Rectal smooth muscle tissue (tissue), 1 donor: ENCODE data around the gene CPED1.
"Not testable (repeated sequence)": the region's sequence is repeated elsewhere in the genome, so short reads cannot be mapped to it uniquely, and the experiment has no call there.

ENCODE experiments used
- H3K27ac ChIP-seq: one replicate; pipeline ENCODE4 v1.7.0; 2013; ENCODE audit warnings: low read depth, low read length, inconsistent platforms
- H3K27me3 ChIP-seq: one replicate; pipeline ENCODE4 v1.7.0; 2013; ENCODE audit warnings: low read length; ENCODE audit not compliant: control insufficient read depth, insufficient read depth
- H3K36me3 ChIP-seq: one replicate; pipeline ENCODE4 v1.7.0; 2013; ENCODE audit warnings: low read length; ENCODE audit not compliant: control insufficient read depth, insufficient read depth
- H3K4me1 ChIP-seq: one replicate; pipeline ENCODE4 v1.7.0; 2013; ENCODE audit warnings: low read length; ENCODE audit not compliant: control insufficient read depth, insufficient read depth
- H3K4me3 ChIP-seq: one replicate; pipeline ENCODE4 v1.7.0; 2013; ENCODE audit warnings: low read length
- H3K9ac ChIP-seq: one replicate; pipeline ENCODE4 v1.7.0; 2013; ENCODE audit warnings: low read length

Gene CPED1

GRCh38 chr7:121061677-121062582 lies 73.4 kb downstream of the CPED1 start:
- H3K4me1 ChIP-seq, result no peaks in the 10 kb centered on the region
- H3K9ac ChIP-seq, result no peak overlapping the region
- H3K27me3 ChIP-seq, result no peaks in the 10 kb centered on the region
- no peaks in the 10 kb centered on the region for H3K36me3 ChIP-seq
- no peak overlapping the region for H3K4me3 ChIP-seq
- no peak overlapping the region for H3K27ac ChIP-seq

DNA sequence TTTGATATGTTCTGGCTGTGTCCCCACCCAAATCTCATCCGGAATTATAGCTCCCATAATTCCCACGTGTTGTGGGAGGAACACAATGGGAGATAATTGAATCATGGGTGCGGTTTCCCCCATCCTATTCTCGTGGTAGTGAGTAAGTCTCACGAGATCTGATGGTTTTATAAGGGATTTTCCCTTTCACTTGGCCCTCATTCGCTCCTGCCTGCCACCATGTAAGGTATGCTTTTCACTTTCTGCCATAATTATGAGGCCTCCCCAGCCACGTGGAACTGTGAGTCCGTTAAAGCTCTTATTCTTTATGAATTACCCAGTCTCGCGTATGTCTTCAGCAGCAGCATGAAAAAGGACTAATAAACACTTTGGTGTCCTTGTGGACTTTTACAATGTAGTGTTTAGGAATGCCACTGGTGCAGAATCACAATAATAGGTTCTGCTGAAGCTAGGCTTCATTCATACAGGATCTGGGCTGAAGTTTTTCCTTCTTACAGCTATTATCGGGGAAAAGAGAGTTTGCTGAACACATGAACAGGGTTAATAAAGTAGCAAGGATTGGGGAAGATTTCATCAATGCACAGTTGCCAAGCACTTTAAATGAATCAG lies 74.3 kb downstream of the CPED1 start:
- H3K27ac ChIP-seq, result no peak overlapping the region
- H3K36me3 ChIP-seq, result no peaks in the 10 kb centered on the region
- no peaks in the 10 kb centered on the region for H3K4me1 ChIP-seq
- H3K4me3 ChIP-seq, result no peak overlapping the region
- no peak overlapping the region for H3K9ac ChIP-seq
- H3K27me3 ChIP-seq, result no peaks in the 10 kb centered on the region

- H3K4me1 ChIP-seq, H3K4me3 ChIP-seq, H3K27ac ChIP-seq: not testable (repeated sequence)
Observed at GRCh38 chr7:121067717-121068116, 79.2 kb downstream of the CPED1 start.

GRCh38 chr7:121069346-121070100 lies 81.0 kb downstream of the CPED1 start:
- peak overlapping the region; percentile 56 for H3K27ac ChIP-seq
- H3K4me1 ChIP-seq, result peaks cover 5% of the 10 kb centered on the region
- H3K9ac ChIP-seq, result no peak overlapping the region
- no peaks in the 10 kb centered on the region for H3K27me3 ChIP-seq
- no peaks in the 10 kb centered on the region for H3K36me3 ChIP-seq
- H3K4me3 ChIP-seq, result no peak overlapping the region

More at GRCh38 chr7:121067717-121068116, 79.2 kb downstream of the CPED1 start:
- not testable (repeated sequence) for H3K36me3 ChIP-seq, H3K9ac ChIP-seq, H3K27me3 ChIP-seq

- Histone ChIP-seq H3K27me3 (no peaks in the 10 kb centered on the region), H3K36me3 (no peaks in the 10 kb centered on the region), H3K9ac (no peak overlapping the region), H3K4me1 (peaks cover 7% of the 10 kb centered on the region), H3K27ac (no peak overlapping the region), H3K4me3 (no peak overlapping the region)
Observed at GRCh38 chr7:121071132-121071531, 82.6 kb downstream of the CPED1 start.

DNA sequence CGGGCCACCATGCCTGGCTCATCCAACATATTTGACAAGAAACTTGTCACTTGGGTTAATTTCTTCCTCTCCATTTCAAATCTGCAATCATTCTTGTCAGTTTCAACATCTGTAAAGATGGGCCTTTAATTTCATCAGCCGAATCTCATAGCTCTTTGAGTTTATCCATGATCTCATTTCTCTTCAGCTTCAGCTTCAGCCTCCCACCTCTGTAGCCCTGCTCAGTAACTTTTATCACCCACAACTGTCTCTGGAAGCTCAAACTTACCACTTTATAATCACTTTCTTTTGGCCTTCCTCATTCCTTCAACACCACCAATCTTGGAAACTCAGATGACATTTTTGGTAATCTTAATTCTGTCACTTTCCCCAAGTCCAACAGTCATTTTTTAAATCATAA lies 83.2 kb downstream of the CPED1 start:
- no peak overlapping the region for H3K9ac ChIP-seq
- H3K4me1 ChIP-seq, result peaks cover 7% of the 10 kb centered on the region

GRCh38 chr7:121072826-121073225 lies 84.3 kb downstream of the CPED1 start:
- Histone ChIP-seq H3K36me3 (no peaks in the 10 kb centered on the region), H3K9ac (no peak overlapping the region), H3K4me1 (peaks cover 7% of the 10 kb centered on the region), H3K4me3 (no peak overlapping the region), H3K27me3 (no peaks in the 10 kb centered on the region), H3K27ac (no peak overlapping the region)

More for the DNA sequence above, 83.2 kb downstream of the CPED1 start:
- Histone ChIP-seq H3K27me3 (no peaks in the 10 kb centered on the region), H3K4me3 (no peak overlapping the region), H3K36me3 (no peaks in the 10 kb centered on the region), H3K27ac (no peak overlapping the region)

DNA sequence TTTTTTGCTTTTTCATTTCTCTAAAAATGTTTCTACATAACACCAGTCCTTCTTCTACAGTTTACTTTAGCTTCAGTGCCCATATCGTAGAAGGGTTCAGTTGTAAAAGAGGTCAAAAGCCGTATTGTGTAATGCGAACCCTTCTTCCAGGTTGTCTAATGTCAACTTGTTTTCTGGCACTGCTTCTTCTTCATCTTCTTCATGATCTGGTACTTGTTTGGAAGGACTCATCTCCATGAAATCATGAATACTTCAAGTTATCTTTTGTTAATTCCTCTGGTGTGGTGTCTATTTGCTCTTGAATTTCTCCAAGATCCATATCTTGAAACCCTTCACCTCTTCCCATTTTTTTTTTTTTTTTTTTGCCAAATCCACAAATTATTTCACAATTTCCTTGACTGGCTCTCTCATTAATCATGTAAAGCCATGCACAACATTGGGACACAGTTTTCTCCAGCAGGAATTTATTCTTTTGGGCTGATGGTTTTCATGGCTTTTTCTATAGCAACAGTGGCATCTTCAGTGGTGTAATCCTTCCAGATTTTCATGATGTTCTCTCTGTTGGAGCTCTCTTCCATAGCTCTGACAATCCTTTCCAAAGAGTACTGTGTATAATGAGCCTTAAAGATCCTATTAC lies 85.1 kb downstream of the CPED1 start:
- Histone ChIP-seq H3K36me3 (no peaks in the 10 kb centered on the region), H3K4me1 (peaks cover 7% of the 10 kb centered on the region), H3K4me3 (no peak overlapping the region), H3K27ac (no peak overlapping the region), H3K27me3 (no peaks in the 10 kb centered on the region), H3K9ac (no peak overlapping the region)

GRCh38 chr7:121075424-121075841 lies 86.9 kb downstream of the CPED1 start:
- not testable (repeated sequence) for H3K27me3 ChIP-seq, H3K4me1 ChIP-seq, H3K4me3 ChIP-seq, H3K36me3 ChIP-seq, H3K27ac ChIP-seq, H3K9ac ChIP-seq

GRCh38 chr7:121075952-121076349 lies 87.4 kb downstream of the CPED1 start:
- Histone ChIP-seq H3K27me3 (no peaks in the 10 kb centered on the region), H3K36me3 (no peaks in the 10 kb centered on the region), H3K4me3 (no peak overlapping the region), H3K27ac (no peak overlapping the region), H3K9ac (no peak overlapping the region), H3K4me1 (peaks cover 2% of the 10 kb centered on the region)

GRCh38 chr7:121076350-121077164 lies 88.0 kb downstream of the CPED1 start:
- no peaks in the 10 kb centered on the region for H3K36me3 ChIP-seq
- H3K27ac ChIP-seq, result no peak overlapping the region
- H3K9ac ChIP-seq, result no peak overlapping the region
- H3K27me3 ChIP-seq, result no peaks in the 10 kb centered on the region
- peaks cover 2% of the 10 kb centered on the region for H3K4me1 ChIP-seq
- H3K4me3 ChIP-seq, result no peak overlapping the region
